ENCODE measurements around the gene CBLC. TPM values are rescaled to one million over a fixed set of nuclear protein-coding genes. Genes with fewer than 3 reads are reported as not detected.

The CBLC gene
- total RNA-seq, 1 donor from 2014 or later, result not detected

DNA sequence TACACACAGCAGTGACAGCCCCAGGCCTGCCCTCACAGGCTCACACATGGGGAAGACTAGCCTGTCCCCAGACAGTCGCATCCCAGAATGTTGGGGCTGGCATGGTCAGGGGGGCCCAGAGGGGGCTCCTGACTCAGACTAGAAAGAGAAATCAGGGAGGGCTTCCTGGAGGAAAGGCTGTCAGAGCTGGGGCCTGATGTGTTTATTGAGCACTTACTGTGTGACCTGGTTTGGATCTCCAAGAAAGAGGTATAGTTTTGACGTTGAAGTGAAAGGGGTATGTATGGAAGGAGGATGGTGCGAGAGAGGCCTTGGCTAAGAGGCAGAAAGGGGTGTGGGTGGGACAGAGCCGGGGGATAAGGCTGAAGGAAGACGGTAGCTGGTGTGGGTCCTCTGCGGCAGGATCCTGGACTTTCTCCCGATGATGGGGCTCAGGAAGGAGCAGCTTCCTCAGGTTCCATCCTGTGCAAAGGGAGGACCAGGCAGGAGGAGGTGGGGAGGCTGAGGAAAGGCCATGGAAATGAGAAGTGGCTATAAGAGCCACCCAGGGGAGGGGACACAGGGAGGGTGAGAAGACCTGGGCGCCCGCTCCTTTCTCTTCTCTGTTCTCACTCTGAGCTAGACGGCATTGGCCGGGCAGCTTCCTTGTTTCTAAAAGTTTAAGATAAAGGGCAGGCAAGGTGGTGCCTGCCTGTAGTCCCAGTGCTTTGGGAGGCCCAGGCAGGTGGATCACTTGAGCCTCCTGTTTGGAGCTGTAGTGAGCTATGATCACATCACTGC lies 45.3 kb upstream of the CBLC start:
- DNase-seq (ENCODE audit: extremely low spot score, unreplicated experiment), result no peak
- TF ChIP-seq, protein P1, sequence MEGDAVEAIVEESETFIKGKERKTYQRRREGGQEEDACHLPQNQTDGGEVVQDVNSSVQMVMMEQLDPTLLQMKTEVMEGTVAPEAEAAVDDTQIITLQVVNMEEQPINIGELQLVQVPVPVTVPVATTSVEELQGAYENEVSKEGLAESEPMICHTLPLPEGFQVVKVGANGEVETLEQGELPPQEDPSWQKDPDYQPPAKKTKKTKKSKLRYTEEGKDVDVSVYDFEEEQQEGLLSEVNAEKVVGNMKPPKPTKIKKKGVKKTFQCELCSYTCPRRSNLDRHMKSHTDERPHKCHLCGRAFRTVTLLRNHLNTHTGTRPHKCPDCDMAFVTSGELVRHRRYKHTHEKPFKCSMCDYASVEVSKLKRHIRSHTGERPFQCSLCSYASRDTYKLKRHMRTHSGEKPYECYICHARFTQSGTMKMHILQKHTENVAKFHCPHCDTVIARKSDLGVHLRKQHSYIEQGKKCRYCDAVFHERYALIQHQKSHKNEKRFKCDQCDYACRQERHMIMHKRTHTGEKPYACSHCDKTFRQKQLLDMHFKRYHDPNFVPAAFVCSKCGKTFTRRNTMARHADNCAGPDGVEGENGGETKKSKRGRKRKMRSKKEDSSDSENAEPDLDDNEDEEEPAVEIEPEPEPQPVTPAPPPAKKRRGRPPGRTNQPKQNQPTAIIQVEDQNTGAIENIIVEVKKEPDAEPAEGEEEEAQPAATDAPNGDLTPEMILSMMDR (IDR thresholded peaks at IDR 0.05), result no peak
- H3K27ac Mint-ChIP-seq (ENCODE audit: unreplicated experiment), result no peak overlapping the region
- peaks cover 6% of the 10 kb centered on the region for H3K4me1 Mint-ChIP-seq (ENCODE audit: unreplicated experiment)
- H3K4me3 Mint-ChIP-seq (ENCODE audit: unreplicated experiment), result no peak overlapping the region
- H3K27me3 Mint-ChIP-seq (ENCODE audit: unreplicated experiment), result peaks cover 3% of the 10 kb centered on the region
- no peaks in the 10 kb centered on the region for H3K36me3 Mint-ChIP-seq (ENCODE audit: unreplicated experiment)
- H3K9me3 Mint-ChIP-seq (ENCODE audit: unreplicated experiment), result no peaks in the 10 kb centered on the region

DNA sequence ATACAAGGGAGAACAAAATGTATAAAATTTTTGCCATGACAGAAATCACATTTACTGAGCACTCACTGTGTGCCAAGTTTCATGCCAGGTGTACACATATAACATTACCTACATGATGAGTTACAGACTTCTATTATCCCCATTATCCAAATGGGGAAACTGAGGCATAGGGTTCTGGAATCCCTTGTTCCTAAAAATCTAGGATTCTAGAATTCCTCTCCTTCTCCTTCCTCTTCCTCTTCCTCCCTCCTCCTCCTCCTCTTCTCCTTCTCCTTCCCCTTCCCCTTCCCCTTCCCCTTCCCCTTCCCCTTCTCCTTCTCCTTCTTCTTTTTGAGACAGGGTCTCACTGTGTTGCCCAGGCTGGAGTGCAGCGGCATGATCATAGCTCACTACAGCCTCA lies 43.3 kb upstream of the CBLC start:
- no peak overlapping the region for H3K4me3 Mint-ChIP-seq (ENCODE audit: unreplicated experiment)

DNA sequence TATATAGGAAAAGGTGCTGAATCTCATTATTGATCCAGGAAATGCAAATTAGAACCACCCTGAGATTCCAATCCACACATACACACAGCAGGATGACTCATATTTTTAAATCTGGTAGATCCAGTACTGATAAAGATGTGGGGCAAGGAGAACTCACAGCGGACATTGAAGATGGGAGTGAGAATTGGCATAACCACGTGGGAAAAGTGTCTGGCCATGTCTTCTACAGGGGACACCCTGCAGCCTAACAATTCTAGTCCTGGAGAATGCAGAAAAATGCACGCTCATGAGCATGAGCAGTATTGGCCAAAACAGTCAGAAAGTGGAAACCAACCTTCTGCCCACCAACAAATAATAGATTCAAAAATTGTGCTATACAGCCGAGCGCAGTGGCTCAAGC lies 42.7 kb upstream of the CBLC start:
- DNase-seq (ENCODE audit: extremely low spot score, unreplicated experiment), result no peak
- Mint-ChIP-seq H3K4me1 (ENCODE audit: unreplicated experiment) (peaks cover 19% of the 10 kb centered on the region), H3K9me3 (ENCODE audit: unreplicated experiment) (no peaks in the 10 kb centered on the region), H3K4me3 (ENCODE audit: unreplicated experiment) (no peak overlapping the region), H3K36me3 (ENCODE audit: unreplicated experiment) (no peaks in the 10 kb centered on the region), H3K27ac (ENCODE audit: unreplicated experiment) (no peak overlapping the region), H3K27me3 (ENCODE audit: unreplicated experiment) (peaks cover 3% of the 10 kb centered on the region)
- TF ChIP-seq, protein P1 (IDR thresholded peaks at IDR 0.05), result no peak

More for the DNA sequence above, 43.3 kb upstream of the CBLC start:
- Mint-ChIP-seq H3K27ac (ENCODE audit: unreplicated experiment) (no peak overlapping the region), H3K9me3 (ENCODE audit: unreplicated experiment) (no peaks in the 10 kb centered on the region), H3K27me3 (ENCODE audit: unreplicated experiment) (peaks cover 3% of the 10 kb centered on the region), H3K4me1 (ENCODE audit: unreplicated experiment) (peaks cover 15% of the 10 kb centered on the region), H3K36me3 (ENCODE audit: unreplicated experiment) (no peaks in the 10 kb centered on the region)
- DNase-seq (ENCODE audit: extremely low spot score, unreplicated experiment), result no peak
- TF ChIP-seq, protein P1 (IDR thresholded peaks at IDR 0.05), result no peak

DNA sequence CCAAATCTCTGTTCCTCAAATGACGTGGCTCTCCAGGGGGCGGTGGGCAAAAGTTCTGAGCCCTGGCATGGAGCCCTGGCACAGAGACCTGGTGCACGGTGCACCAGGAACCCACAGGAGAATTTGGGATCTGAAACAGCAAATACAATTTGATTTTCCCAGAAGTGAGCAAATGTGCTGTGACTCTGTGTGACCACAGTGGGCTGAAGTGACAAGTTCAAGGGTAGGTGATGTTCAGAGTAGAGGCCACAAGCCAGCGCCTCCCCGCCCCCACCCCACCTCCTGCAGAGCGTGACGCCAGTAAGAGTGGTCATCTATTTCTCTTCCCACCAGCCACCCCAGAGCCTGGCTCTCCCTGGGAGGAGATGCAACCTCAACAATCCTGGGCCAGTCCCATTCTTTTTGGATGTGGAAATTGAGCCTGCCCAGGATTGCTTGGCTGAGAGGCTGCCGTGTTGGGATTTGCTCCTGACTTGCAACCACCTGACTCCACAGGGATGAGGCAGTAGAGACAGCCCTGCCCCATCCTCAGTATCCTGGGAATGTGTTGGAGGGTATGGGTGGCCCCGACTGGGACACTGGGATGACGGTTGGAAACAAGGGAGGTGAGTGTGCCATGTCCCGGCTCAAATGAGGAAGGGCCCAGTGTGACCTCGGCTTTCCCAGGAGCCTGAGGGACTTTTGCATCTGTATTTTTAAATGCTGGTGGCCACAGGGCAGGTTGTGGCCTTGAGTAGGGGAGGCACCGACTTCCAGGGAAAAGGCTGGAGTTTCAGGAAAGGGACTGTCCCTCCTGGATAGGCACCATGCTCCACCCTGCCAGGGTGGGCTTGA lies 40.2 kb upstream of the CBLC start:
- TF ChIP-seq, protein P1 (IDR thresholded peaks at IDR 0.05), result no peak
- no peaks in the 10 kb centered on the region for H3K27me3 Mint-ChIP-seq (ENCODE audit: unreplicated experiment)
- DNase-seq (ENCODE audit: extremely low spot score, unreplicated experiment), result no peak
- no peaks in the 10 kb centered on the region for H3K36me3 Mint-ChIP-seq (ENCODE audit: unreplicated experiment)
- peaks cover 39% of the 10 kb centered on the region for H3K4me1 Mint-ChIP-seq (ENCODE audit: unreplicated experiment)
- peak overlapping the region; percentile 23 for H3K27ac Mint-ChIP-seq (ENCODE audit: unreplicated experiment)
- H3K9me3 Mint-ChIP-seq (ENCODE audit: unreplicated experiment), result no peaks in the 10 kb centered on the region
- H3K4me3 Mint-ChIP-seq (ENCODE audit: unreplicated experiment), result no peak overlapping the region

DNA sequence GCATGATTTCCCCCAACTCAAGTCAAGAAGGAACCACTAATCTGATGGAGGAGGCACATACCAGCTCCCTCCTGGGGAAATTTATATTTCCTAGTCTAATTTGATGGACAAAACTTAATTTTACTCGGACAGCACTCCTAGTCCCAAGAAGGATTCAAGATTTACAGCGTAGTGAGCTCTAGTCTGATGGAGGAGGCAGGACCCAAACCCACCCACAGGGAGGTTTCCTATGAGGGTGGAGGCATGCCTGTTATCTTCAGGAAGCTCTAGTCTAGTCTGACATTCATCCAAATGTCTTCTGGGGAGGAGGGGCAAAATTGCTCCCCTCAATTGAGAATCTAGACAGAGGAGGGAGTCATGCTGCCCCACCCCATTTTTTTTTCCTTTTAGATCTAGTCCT lies 39.6 kb upstream of the CBLC start:
- H3K4me3 Mint-ChIP-seq (ENCODE audit: unreplicated experiment), result no peak overlapping the region
- H3K27ac Mint-ChIP-seq (ENCODE audit: unreplicated experiment), result no peak overlapping the region
- no peaks in the 10 kb centered on the region for H3K27me3 Mint-ChIP-seq (ENCODE audit: unreplicated experiment)
- no peaks in the 10 kb centered on the region for H3K9me3 Mint-ChIP-seq (ENCODE audit: unreplicated experiment)
- TF ChIP-seq, protein P1 (IDR thresholded peaks at IDR 0.05), result no peak
- no peaks in the 10 kb centered on the region for H3K36me3 Mint-ChIP-seq (ENCODE audit: unreplicated experiment)
- DNase-seq (ENCODE audit: extremely low spot score, unreplicated experiment), result no peak
- H3K4me1 Mint-ChIP-seq (ENCODE audit: unreplicated experiment), result peaks cover 46% of the 10 kb centered on the region
